Measurements from ENCODE around the gene FBXO34.
A peak's percentile ranks its signal among the peaks of the same experiment; 100 is the strongest.

DNA sequence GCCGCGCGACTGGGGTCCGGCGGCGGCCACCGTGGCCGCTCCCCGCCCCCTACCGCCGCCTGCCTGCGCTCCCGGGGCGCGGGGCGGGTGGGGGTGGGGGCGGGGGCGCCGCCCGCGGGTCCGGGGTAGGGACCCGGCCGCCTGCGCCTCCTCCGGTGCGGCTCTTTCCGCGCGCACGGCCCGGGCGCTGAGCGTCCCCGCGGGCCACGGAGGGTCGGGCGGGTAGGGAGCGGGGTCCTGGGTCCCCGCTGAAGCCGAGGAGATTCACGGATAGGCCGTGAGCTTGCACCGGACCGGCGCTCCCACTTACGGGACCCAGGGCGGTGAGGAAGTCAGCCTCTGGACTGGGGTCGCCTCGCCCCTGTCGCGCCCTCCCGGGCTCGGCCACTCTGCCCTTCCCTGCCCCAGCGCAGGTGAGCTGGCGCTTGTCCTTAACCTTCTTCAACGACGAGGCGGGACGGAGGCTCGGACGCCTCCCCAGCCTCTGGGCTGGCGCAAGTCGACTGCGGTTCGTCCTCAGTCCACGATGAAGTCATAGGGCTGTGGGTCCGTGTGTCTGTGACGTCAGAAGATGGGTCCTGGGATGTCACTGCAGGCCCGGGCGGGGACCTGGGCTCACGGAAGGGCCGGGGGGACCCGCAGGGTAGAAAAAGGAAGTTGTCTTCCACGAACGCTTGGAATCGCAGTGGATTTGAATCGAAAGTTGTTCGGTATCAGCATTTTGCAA, 514 bp downstream of the FBXO34 start:
- no peak for TF ChIP-seq FOXK2 (IDR thresholded peaks at IDR 0.05)
- TF ChIP-seq CTCF (IDR thresholded peaks at IDR 0.05 in 2 of 3, conservative IDR thresholded peaks at IDR 0.05 in 1 of 3; ENCODE audit: control insufficient read depth in 2 of 3, extremely low read depth in 1 of 3, insufficient read depth in 1 of 3, low read depth in 3 of 3, low read length in 3 of 3), result no peak
- no peak for TF ChIP-seq EZH2 (IDR thresholded peaks at IDR 0.05; ENCODE audit: borderline replicate concordance, control insufficient read depth, low read depth, low read length)
- TF ChIP-seq PBX3 (IDR thresholded peaks at IDR 0.05; ENCODE audit: insufficient replicate concordance, low read depth, low read length), result no peak
- no peak for TF ChIP-seq HCFC1 (IDR thresholded peaks at IDR 0.05; ENCODE audit: low read length)
- no peak for TF ChIP-seq CEBPB (IDR thresholded peaks at IDR 0.05; ENCODE audit: borderline replicate concordance in 1 of 2, low read depth in 2 of 2, low read length in 2 of 2)
- TF ChIP-seq, protein P1, sequence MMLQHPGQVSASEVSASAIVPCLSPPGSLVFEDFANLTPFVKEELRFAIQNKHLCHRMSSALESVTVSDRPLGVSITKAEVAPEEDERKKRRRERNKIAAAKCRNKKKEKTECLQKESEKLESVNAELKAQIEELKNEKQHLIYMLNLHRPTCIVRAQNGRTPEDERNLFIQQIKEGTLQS (IDR thresholded peaks at IDR 0.05; ENCODE audit: borderline replicate concordance, extremely low read depth, low read depth, low read length), result no peak
- TF ChIP-seq ZNF274 (IDR thresholded peaks at IDR 0.05; ENCODE audit: insufficient read depth, insufficient read length), result no peak
- TF ChIP-seq RCOR1 (conservative IDR thresholded peaks at IDR 0.05; ENCODE audit: low read depth, low read length), result no peak
- TF ChIP-seq POLR2AphosphoS5 (IDR thresholded peaks at IDR 0.05; ENCODE audit: low read length), result peak; percentile 62
- no peak for TF ChIP-seq PAX5 (IDR thresholded peaks at IDR 0.05; ENCODE audit: borderline replicate concordance, low read depth, low read length)

All from GM12878 (cell line).